SU-DHL-6 (cell line): ENCODE data around the gene SCN1A.
"Not testable (repeated sequence)": the region's sequence is repeated elsewhere in the genome, so short reads cannot be mapped to it uniquely, and the experiment has no call there.

Experiments
- H2AFZ ChIP-seq: fragments of 200-600 bp; sonication (generic); 2 replicates; pipeline ENCODE4 v1.6.1; 2014; ENCODE audit warnings: low read depth, mild to moderate bottlenecking, moderate library complexity, mixed read lengths, antibody characterized with exemption, low read length; ENCODE audit not compliant: severe bottlenecking
- H3F3A ChIP-seq: fragments of 200-600 bp; shearing (Covaris generic); 2 replicates; pipeline ENCODE4 v1.6.0; 2016; ENCODE audit warnings: antibody characterized with exemption, mild to moderate bottlenecking; ENCODE audit not compliant: insufficient read depth
- H3K27ac ChIP-seq: fragments of 200-600 bp; sonication (generic); 2 replicates; pipeline ENCODE4 v1.5.1; 2016; ENCODE audit warnings: low read depth, mild to moderate bottlenecking, low read length, moderate library complexity, mixed read lengths
- H3K27me3 ChIP-seq: fragments of 200-600 bp; sonication (generic), shearing (Covaris generic); 2 replicates; pipeline ENCODE4 v1.6.0; 2014; ENCODE audit warnings: mild to moderate bottlenecking, low read length
- H3K36me3 ChIP-seq: fragments of 200-600 bp; sonication (generic); 2 replicates; pipeline ENCODE4 v1.6.1; 2014; ENCODE audit warnings: mild to moderate bottlenecking, low read length, mixed read lengths
- H3K4me2 ChIP-seq: fragments of 300-600, 200-600 bp; shearing (Covaris generic), sonication (generic); 2 replicates; pipeline ENCODE4 v1.6.0; 2014; ENCODE audit warnings: low read length, low read depth, mild to moderate bottlenecking; ENCODE audit not compliant: poor library complexity, severe bottlenecking
- H3K4me3 ChIP-seq: fragments of 200-600 bp; sonication (generic); 2 replicates; pipeline ENCODE4 v1.5.1; 2014; ENCODE audit warnings: antibody characterized with exemption, low read length, mild to moderate bottlenecking, mixed read lengths; ENCODE audit not compliant: insufficient read depth, poor library complexity, severe bottlenecking
- H3K79me2 ChIP-seq: fragments of 200-600 bp; sonication (generic); 2 replicates; pipeline ENCODE4 v1.6.1; 2014; ENCODE audit warnings: mild to moderate bottlenecking, low read length, moderate library complexity; ENCODE audit not compliant: insufficient read depth
- H3K9ac ChIP-seq: fragments of 200-600 bp; sonication (generic); 2 replicates; pipeline ENCODE4 v1.7.0; 2014; ENCODE audit warnings: mild to moderate bottlenecking, low read length
- H3K9me2 ChIP-seq: fragments of 200-600 bp; sonication (generic); replicated peaks from 2 replicates; pipeline ENCODE4 v1.6.1; 2014; ENCODE audit warnings: low read length; ENCODE audit not compliant: insufficient read depth
- H3K9me3 ChIP-seq: fragments of 200-600 bp; sonication (generic); 2 replicates; pipeline ENCODE4 v1.6.1; 2014; ENCODE audit warnings: low read length, mixed read lengths; ENCODE audit not compliant: insufficient read depth
- H4K20me1 ChIP-seq: fragments of 200-600 bp; sonication (generic); 2 replicates; pipeline ENCODE4 v1.6.1; 2014; ENCODE audit warnings: low read depth, mild to moderate bottlenecking, antibody characterized with exemption, low read length, moderate library complexity, mixed read lengths
- EZH2phosphoT487 ChIP-seq: fragments of 200-600 bp; sonication (generic), shearing (Covaris generic); conservative IDR thresholded peaks from 2 replicates; pipeline ENCODE4 v1.6.1; 2018; ENCODE audit warnings: mild to moderate bottlenecking, antibody characterized with exemption, low read length, moderate library complexity, mixed read lengths
- TF ChIP-seq, protein P1 (sequence below): fragments of 200-600 bp; sonication (generic); IDR thresholded peaks from one replicate; pipeline ENCODE4 v1.5.1; 2017; ENCODE audit warnings: antibody characterized with exemption, mild to moderate bottlenecking, low read length, moderate library complexity; ENCODE audit not compliant: insufficient read depth, poor library complexity, severe bottlenecking

The SCN1A gene

DNA sequence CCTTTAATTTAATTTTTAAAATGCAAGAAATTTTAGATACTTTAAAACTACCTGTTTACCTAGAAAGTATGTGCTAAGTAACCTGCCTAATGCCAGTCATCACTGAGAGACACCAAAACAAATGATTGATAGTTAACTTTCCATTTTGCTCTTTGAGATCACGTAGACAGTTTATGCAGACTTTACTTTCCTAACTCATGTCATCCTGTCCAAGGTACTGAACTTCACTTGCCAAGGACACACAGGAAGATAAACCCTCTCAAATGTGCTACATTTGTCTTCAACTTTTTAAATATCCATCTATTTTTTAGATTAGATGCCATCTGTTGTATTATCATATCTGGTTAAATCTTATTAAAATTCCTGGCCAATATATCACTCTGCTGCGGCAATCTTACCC lies 20.1 kb upstream of the SCN1A start:
- Histone ChIP-seq H2AFZ (no peak overlapping the region), H4K20me1 (no peaks in the 10 kb centered on the region), H3K9me3 (no peaks in the 10 kb centered on the region), H3K79me2 (no peaks in the 10 kb centered on the region), H3K4me3 (no peak overlapping the region), H3K9ac (no peak overlapping the region), H3F3A (no peaks in the 10 kb centered on the region), H3K9me2 (no peaks in the 10 kb centered on the region), H3K27me3 (no peaks in the 10 kb centered on the region), H3K36me3 (no peaks in the 10 kb centered on the region), H3K27ac (no peak overlapping the region), H3K4me2 (no peak overlapping the region)
- no peak for TF ChIP-seq EZH2phosphoT487
- TF ChIP-seq, protein P1, sequence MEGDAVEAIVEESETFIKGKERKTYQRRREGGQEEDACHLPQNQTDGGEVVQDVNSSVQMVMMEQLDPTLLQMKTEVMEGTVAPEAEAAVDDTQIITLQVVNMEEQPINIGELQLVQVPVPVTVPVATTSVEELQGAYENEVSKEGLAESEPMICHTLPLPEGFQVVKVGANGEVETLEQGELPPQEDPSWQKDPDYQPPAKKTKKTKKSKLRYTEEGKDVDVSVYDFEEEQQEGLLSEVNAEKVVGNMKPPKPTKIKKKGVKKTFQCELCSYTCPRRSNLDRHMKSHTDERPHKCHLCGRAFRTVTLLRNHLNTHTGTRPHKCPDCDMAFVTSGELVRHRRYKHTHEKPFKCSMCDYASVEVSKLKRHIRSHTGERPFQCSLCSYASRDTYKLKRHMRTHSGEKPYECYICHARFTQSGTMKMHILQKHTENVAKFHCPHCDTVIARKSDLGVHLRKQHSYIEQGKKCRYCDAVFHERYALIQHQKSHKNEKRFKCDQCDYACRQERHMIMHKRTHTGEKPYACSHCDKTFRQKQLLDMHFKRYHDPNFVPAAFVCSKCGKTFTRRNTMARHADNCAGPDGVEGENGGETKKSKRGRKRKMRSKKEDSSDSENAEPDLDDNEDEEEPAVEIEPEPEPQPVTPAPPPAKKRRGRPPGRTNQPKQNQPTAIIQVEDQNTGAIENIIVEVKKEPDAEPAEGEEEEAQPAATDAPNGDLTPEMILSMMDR = no peak

DNA sequence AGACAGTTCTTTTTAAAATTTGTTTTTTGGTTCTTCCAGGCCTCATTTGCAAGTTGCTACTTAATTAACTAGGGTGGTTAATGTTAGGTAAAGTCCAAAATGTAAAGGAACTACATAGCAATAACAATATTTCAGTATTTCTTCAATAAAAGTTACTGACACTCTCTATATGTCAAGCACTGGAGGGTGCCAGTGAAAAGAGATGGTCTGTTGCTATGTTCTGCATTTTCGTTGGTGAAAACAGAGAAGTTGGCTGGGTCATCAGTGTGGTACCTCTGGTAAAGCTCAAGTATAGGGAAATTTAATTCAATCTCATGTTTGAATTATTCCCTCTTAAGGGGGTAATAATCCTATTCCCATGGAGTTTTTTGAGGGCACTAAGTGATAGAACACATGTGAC lies 16.3 kb upstream of the SCN1A start:
- Histone ChIP-seq H3F3A (no peaks in the 10 kb centered on the region), H2AFZ (no peak overlapping the region), H3K4me2 (no peak overlapping the region), H3K9me2 (no peaks in the 10 kb centered on the region), H3K27ac (no peak overlapping the region), H3K9me3 (no peaks in the 10 kb centered on the region), H3K27me3 (no peaks in the 10 kb centered on the region), H3K79me2 (no peaks in the 10 kb centered on the region), H3K36me3 (no peaks in the 10 kb centered on the region), H3K4me3 (no peak overlapping the region), H3K9ac (no peak overlapping the region), H4K20me1 (no peaks in the 10 kb centered on the region)
- TF ChIP-seq, protein P1 = no peak
- no peak for TF ChIP-seq EZH2phosphoT487

DNA sequence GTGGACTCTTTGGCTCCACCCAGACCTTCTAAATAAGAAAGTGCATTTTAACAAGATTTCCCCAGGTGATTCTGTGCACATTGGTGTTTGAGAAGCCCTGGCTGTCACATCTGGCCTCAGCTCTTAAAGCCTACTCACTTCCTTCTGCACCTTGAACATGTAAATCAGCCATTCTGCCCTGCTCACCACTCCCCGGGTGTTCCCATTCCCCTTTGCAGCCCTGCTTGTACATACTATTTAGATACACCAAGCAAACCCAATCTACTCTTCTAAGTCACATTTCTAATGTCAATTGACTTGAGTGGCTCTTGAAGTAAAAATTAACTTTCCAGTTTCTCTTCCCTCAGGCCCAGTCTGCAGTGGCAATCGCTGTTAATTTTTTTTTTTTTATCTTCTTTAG lies 13.1 kb upstream of the SCN1A start:
- Histone ChIP-seq H3K36me3 (no peaks in the 10 kb centered on the region), H3K79me2 (no peaks in the 10 kb centered on the region), H3K4me3 (no peak overlapping the region), H3F3A (no peaks in the 10 kb centered on the region), H3K4me2 (no peak overlapping the region), H2AFZ (no peak overlapping the region), H3K27me3 (no peaks in the 10 kb centered on the region), H3K27ac (no peak overlapping the region), H3K9ac (no peak overlapping the region), H3K9me2 (no peaks in the 10 kb centered on the region), H3K9me3 (no peaks in the 10 kb centered on the region), H4K20me1 (no peaks in the 10 kb centered on the region)
- TF ChIP-seq, protein P1 = no peak
- TF ChIP-seq EZH2phosphoT487 = no peak

DNA sequence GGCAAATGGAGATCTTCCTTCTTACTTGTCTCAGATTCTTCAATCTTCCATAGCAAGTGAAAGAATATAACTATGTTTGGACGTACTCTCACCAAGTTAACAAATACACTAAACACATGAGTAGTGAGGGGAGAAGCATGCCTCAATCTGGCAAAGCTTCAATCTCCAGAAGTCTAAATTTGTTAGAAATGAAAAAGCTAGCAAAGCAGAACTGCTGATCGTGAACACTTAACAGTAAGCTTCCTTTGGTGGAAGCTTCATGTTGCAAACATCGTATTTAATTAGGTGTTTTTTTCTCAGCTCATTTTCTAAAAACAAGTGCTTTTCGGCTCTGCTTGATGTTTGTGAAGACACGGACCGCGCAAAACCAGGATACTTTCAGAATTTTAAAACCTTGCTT lies 12.7 kb upstream of the SCN1A start:
- Histone ChIP-seq H3K27me3 (no peaks in the 10 kb centered on the region), H3F3A (no peaks in the 10 kb centered on the region), H3K9ac (no peak overlapping the region), H3K79me2 (no peaks in the 10 kb centered on the region), H3K4me2 (no peak overlapping the region), H3K27ac (no peak overlapping the region), H3K36me3 (no peaks in the 10 kb centered on the region), H3K9me2 (no peaks in the 10 kb centered on the region), H2AFZ (no peak overlapping the region), H3K9me3 (no peaks in the 10 kb centered on the region), H3K4me3 (no peak overlapping the region), H4K20me1 (no peaks in the 10 kb centered on the region)
- TF ChIP-seq EZH2phosphoT487 = no peak
- TF ChIP-seq, protein P1 = no peak

DNA sequence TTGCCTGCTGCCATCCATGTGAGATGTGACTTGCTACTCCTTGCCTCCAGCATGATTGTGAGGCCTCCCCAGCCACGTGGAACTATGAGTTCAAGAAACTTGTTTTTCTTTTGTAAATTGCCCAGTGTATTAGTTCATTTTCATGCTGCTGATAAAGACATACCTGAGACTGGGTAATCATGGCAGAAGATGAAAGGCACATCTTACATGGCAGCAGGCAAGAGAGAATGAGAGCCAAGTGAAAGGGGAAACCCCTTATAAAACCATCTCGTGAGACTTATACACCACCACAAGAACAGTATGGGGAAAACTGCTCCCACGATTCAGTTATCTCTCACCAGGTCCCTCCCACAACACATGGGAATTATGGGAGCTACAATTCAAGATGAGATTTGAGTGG lies 11.7 kb upstream of the SCN1A start:
- H3K9me2 ChIP-seq, H2AFZ ChIP-seq, H3K36me3 ChIP-seq, H4K20me1 ChIP-seq, H3K9me3 ChIP-seq, H3F3A ChIP-seq, H3K4me3 ChIP-seq, H3K79me2 ChIP-seq, H3K27me3 ChIP-seq, H3K9ac ChIP-seq, H3K27ac ChIP-seq, H3K4me2 ChIP-seq: not testable (repeated sequence)
